SK-N-MC (cell line): ENCODE data around the gene FSD2.

Experiments
- DNase-seq: peaks from one replicate; pipeline ENCODE4 v3.0.0-alpha.2; 2011; ENCODE audit warnings: low read depth, low spot score
- H3K27ac ChIP-seq: fragments of 200-600 bp; sonication (generic); 2 replicates; pipeline ENCODE4 v1.5.1; 2016; ENCODE audit warnings: mixed run types
- H3K36me3 ChIP-seq: fragments of 200-600 bp; sonication (generic); 2 replicates; pipeline ENCODE4 v1.6.1; 2017; ENCODE audit warnings: antibody characterized with exemption, low read length, mixed read lengths; ENCODE audit not compliant: insufficient read depth
- H3K4me3 ChIP-seq: fragments of 200-600 bp; sonication (generic); 2 replicates; pipeline ENCODE4 v1.5.1; 2016
- H3K9ac ChIP-seq: fragments of 200-600 bp; sonication (generic); 2 replicates; pipeline ENCODE4 v1.8.0; 2017; ENCODE audit warnings: mixed run types, mixed read lengths; ENCODE audit not compliant: insufficient read length
- H3K9me3 ChIP-seq: fragments of 200-600 bp; sonication (generic); 2 replicates; pipeline ENCODE4 v1.6.1; 2017; ENCODE audit warnings: low read depth, mild to moderate bottlenecking, antibody characterized with exemption, low read length, moderate library complexity, mixed read lengths
- EZH2 ChIP-seq: fragments of 200-600 bp; sonication (generic); IDR thresholded peaks from one replicate; pipeline ENCODE4 v1.6.1; 2017; ENCODE audit warnings: antibody characterized with exemption
- FOXP2 ChIP-seq: optimal IDR thresholded peaks from 2 replicates; pipeline ENCODE3; 2011; ENCODE audit warnings: mild to moderate bottlenecking, moderate library complexity; ENCODE audit not compliant: insufficient read depth; ENCODE audit errors: extremely low read length, control extremely low read depth
- POLR2AphosphoS5 ChIP-seq: IDR thresholded peaks from 2 replicates; pipeline ENCODE4 v1.6.1; 2012; ENCODE audit warnings: mild to moderate bottlenecking, low read depth, low read length, borderline replicate concordance

Gene FSD2, protein sequence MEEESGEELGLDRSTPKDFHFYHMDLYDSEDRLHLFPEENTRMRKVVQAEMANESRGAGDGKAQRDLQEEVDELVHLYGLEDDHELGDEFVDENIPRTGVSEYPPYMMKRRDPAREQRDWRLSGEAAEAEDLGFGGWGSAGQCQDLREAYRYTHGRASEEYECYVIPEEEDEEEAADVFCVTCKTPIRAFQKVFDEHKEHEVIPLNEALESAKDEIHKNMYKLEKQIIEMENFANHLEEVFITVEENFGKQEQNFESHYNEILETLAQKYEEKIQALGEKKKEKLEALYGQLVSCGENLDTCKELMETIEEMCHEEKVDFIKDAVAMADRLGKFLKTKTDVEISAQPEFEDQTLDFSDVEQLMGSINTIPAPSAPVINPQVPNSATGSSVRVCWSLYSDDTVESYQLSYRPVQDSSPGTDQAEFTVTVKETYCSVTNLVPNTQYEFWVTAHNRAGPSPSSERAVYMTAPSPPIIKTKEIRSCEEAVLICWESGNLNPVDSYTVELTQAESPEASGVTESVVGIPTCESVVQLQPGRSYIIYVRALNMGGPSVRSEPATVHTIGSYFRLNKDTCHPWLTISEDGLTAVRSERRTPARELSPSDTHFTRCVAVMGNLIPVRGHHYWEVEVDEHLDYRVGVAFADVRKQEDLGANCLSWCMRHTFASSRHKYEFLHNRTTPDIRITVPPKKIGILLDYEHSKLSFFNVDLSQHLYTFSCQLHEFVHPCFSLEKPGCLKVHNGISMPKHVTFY

DNA sequence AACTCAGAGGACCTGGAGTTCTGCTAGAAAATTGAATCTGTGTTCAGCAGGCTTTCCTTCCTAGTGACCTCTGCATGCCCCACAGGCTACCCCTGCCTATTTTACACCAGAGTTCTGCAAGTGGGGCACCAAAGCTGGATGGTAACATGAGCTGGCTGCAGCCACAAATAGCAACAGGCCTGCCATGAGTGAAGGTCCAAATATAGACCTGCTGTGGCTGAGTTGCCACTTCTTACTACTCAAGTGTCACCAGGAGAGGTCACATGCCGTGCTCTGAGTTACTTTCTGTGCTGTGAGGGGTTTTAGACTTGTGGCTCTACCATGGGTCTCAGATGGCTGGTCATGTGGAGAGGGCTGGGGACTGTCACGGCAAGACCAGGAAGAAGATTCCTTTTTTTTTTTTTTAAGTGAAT lies at the start of gene FSD2:
FSD2 (minus strand) TSS at position 76 of the 413 bp plus-strand sequence. CDS start 18,679 bp downstream, outside the sequence.
- no peak within 1 kb of the TSS for H3K9ac ChIP-seq
- H3K27ac ChIP-seq = no peak within 1 kb of the TSS

DNA sequence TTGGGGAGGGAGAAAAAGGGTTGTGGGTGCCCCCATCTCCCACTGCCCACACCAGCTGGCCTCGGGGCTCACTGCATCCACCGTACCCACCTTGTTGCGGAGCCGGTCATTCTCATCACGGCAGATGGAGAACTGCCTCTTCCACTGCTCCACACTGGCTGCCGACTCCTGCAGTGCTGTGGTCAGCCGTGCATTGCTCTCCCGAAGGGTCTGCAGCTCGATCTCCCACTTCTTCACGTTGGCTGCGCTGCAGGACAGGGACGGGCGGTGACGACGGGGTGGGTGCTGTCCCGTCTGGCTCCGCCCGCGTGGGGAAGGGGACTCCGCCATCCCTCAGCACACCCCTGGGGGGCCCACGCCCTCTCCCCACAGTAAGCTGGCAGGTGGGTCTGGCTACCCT lies 48.7 kb upstream of the FSD2 start:
- Histone ChIP-seq H3K4me3 (no peak overlapping the region), H3K9me3 (no peaks in the 10 kb centered on the region), H3K9ac (no peak overlapping the region), H3K36me3 (no peaks in the 10 kb centered on the region), H3K27ac (no peak overlapping the region)
- no peak for DNase-seq
- TF ChIP-seq POLR2AphosphoS5 (no peak), EZH2 (no peak), FOXP2 (no peak)

More for the DNA sequence above, at the start of gene FSD2:
- TF ChIP-seq POLR2AphosphoS5 (no peak), EZH2 (no peak), FOXP2 (no peak)
- Histone ChIP-seq H3K9me3 (no peaks in the 10 kb centered on the region), H3K4me3 (no peak within 1 kb of the TSS), H3K36me3 (no peaks in the 10 kb centered on the region)
- no peak for DNase-seq

DNA sequence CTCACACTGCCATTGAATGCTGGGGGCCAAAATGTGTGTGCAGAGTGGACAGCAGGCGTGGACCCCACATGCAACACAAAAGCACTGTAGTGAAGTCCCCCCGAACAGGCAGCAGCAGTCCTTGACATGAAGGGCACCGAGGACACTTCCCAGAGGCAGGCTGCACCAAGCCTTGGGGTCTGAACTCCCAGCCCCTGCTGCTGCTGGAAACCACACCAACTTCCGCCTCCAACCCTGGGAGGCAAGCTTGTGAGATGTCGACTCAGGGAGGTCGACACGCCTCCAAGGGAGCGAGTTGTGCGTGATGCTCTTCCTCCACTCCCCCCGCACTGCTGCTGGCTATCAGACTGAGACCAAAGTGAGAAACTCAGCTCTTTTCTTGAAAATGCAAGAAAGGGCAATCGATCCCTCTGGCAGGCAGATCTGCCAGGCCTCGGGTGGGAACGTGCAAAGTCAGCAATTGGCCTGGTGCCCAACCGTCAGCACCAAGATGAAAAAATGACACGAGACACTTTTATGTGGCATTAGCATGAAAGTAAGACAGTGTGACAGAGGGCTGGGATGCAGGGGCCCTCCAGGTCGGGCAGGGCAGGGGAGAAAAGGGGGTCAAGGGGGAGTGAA lies 47.2 kb upstream of the FSD2 start:
- DNase-seq = no peak
- TF ChIP-seq EZH2 (no peak), FOXP2 (no peak), POLR2AphosphoS5 (no peak)
- Histone ChIP-seq H3K9ac (no peak overlapping the region), H3K9me3 (no peaks in the 10 kb centered on the region), H3K27ac (no peak overlapping the region), H3K4me3 (no peak overlapping the region; the same call in 1 of the 2 replicates), H3K36me3 (no peaks in the 10 kb centered on the region)

DNA sequence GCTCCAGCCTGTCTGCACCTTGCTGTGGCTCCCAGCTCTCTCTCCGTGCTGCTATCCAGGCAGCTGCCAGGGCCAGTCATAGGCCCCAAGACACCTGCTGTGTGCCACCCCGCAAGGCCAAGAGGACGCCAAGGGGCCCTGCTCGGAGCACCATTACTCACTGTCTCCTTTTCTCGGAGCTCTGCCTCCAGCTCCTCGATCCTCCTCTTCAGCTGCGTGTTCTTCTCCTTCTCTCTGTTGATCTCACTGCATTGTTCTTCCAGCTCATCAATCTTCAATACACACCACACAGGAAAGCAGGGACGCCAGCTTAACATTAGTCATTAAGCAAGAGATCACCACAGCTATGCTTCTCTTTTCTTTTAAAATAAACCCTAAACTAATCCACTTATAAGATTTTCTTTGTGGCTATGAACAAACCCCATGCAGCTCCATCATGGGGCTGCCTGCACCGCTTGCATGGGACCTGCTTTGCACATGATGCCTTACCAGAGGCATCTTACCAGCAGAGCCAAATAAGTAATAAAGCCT lies 46.2 kb upstream of the FSD2 start:
- Histone ChIP-seq H3K36me3 (no peaks in the 10 kb centered on the region), H3K27ac (no peak overlapping the region), H3K9ac (no peak overlapping the region), H3K4me3 (no peak overlapping the region), H3K9me3 (no peaks in the 10 kb centered on the region)
- TF ChIP-seq EZH2 (no peak), FOXP2 (no peak), POLR2AphosphoS5 (no peak)
- DNase-seq = no peak

DNA sequence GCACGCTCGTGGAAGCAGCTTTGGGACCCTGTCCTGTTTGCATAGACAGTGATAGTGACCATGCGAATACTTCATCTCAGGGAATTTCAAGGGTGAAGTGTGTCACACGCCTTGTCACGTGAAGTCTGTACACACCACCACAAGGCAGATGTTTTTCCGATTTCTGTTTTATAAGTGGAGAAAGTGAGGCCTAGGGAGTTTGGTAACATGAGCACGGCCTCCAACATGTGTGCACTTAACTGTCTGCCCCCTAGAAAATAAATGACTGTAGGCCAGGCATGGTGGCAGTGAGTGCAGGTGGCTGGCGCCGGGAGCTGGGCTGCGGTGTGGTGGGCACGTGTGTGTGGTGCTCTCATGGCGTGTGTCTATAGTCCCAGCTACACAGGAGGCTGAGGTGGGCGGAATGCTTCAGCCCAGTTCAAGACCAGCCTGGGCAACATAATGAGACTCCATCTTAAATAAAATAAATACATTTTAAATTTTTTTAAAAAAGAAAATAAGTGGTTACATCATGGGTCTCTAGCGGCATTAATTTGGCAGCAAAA lies 45.5 kb upstream of the FSD2 start:
- Histone ChIP-seq H3K36me3 (no peaks in the 10 kb centered on the region), H3K27ac (no peak overlapping the region), H3K9me3 (no peaks in the 10 kb centered on the region), H3K9ac (no peak overlapping the region), H3K4me3 (no peak overlapping the region)
- no peak for DNase-seq
- TF ChIP-seq EZH2 (no peak), POLR2AphosphoS5 (no peak), FOXP2 (no peak)

DNA sequence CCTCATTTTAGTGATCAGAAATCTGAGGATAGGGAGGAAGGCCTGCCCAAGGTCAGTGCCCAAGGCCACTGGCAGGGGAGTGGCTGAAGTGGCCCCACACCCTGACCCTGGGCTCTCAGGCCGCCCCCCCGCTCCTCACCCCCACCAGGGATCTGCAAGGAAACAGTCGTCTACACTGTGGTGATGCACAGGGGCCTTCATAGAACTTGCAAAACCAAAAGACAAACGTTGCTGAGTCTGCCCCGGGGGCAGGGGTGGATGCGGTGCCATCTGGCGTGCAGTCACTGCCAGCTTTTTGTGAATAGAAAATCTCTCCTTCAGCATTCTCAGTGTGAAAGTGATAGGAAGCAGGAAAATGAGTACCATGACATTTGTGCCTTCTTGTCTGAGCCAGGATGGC lies 44.9 kb upstream of the FSD2 start:
- peak; percentile 16 for DNase-seq
- Histone ChIP-seq H3K36me3 (no peaks in the 10 kb centered on the region), H3K27ac (no peak overlapping the region), H3K4me3 (peak overlapping the region; percentile 36; the same call in 1 of the 2 replicates), H3K9ac (no peak overlapping the region), H3K9me3 (no peaks in the 10 kb centered on the region)
- no peak for TF ChIP-seq POLR2AphosphoS5
- TF ChIP-seq EZH2 = no peak
- TF ChIP-seq FOXP2 = no peak

DNA sequence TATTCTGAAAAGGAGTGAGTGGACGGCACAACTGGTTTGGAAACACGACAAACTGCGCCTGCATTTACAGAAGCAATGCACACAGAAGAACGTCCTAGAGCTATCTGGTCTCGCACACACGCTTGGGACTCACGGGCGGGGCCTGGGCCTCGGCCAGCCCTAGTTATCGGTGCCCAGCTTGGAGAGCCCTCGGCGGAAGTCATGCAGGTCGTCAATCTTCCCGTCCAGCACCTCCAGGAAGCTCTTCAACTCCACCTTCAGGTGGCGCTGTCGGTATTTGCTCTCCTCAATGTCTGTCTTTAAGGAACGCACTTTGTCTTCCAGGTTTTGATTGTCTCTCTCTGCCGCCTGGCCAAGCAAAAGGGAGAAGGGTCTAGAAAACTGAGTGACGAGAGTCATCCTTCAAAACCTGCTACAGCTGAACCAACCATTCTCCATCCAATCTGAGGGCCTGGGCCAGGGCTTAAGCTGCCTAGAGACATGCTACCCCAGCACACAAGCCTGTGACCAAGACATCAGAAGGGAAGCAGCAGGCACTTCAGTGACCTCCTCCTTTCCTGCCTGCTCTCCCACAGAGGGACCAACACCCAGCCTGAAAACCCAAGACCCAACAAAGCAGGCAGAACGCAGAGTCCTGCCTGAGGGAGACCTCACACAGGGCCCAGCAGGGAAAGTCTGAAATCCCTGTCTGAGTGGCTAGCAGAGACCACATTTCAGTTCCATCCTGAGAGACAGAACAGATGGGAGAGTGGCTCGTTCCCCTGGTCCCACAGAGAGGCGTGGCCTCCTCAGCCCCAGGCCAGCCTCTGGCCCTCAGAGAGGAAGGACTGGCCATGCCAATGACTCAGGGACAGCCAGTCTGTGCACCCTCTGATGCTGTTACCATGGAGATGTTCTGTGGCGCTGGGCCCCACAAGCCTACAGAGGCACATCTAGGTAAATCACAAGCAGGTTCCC lies 44.0 kb upstream of the FSD2 start:
- Histone ChIP-seq H3K9me3 (no peaks in the 10 kb centered on the region), H3K27ac (no peak overlapping the region)
- no peak for DNase-seq

More for the DNA sequence above, 44.0 kb upstream of the FSD2 start:
- Histone ChIP-seq H3K36me3 (no peaks in the 10 kb centered on the region), H3K4me3 (no peak overlapping the region), H3K9ac (no peak overlapping the region)
- no peak for TF ChIP-seq POLR2AphosphoS5
- TF ChIP-seq FOXP2 = no peak
- no peak for TF ChIP-seq EZH2
